IMR-90 (cell line): ENCODE data around the gene ANTXRL. TPM values are rescaled to one million over a fixed set of nuclear protein-coding genes. Genes with fewer than 3 reads are reported as not detected.

Experiments used
- ATAC-seq: fragments of 200-7000 bp; cut with Tn5 transposase; 2 replicates; pipeline ENCODE4 v1.9.1; 2020; ENCODE audit warnings: low read depth, mild to moderate bottlenecking, moderate library complexity
- BruUV-seq: library from RNA; stranded (reverse); fragments of 400-500 nt; replicated peaks from 2 replicates; lab custom pipeline; 2021; lab: Mats Ljungman, UMichigan
- CTCF ChIA-PET: fragments of 300-600 bp; formaldehyde crosslinking; extraction: SDS; loops from one replicate; lab custom pipeline; 2021; ENCODE audit warnings: antibody characterized with exemption; lab: Yijun Ruan, JAX
- POLR2A ChIA-PET: fragments of 300-600 bp; sonication (Branson Sonifier 250); formaldehyde crosslinking; loops from one replicate; lab custom pipeline; 2022; ENCODE audit warnings: antibody characterized with exemption; ENCODE audit not compliant: unreplicated experiment; lab: Charles Lee
- DNase-seq: peaks from one replicate; pipeline ENCODE4 v3.0.0; 2013
- H2AFZ ChIP-seq: replicated peaks from 2 replicates; pipeline ENCODE3; 2013; ENCODE audit warnings: low read length, mild to moderate bottlenecking; ENCODE audit not compliant: poor library complexity
- H2AK5ac ChIP-seq: 2 replicates; pipeline ENCODE4 v1.6.1; 2013; ENCODE audit warnings: low read depth, low read length, inconsistent platforms
- H2AK9ac ChIP-seq: replicated peaks from 2 replicates; pipeline ENCODE3; 2013; ENCODE audit warnings: mild to moderate bottlenecking, low read depth, low read length, moderate library complexity; ENCODE audit not compliant: poor library complexity
- H2BK120ac ChIP-seq: 2 replicates; pipeline ENCODE4 v1.6.1; 2013; ENCODE audit warnings: low read depth, low read length, inconsistent platforms
- H2BK15ac ChIP-seq: 3 replicates; pipeline ENCODE4 v1.6.1; 2013; ENCODE audit warnings: low read depth, low read length, inconsistent platforms
- H2BK20ac ChIP-seq: 2 replicates; pipeline ENCODE4 v1.6.1; 2013; ENCODE audit warnings: low read depth, mild to moderate bottlenecking, inconsistent platforms, low read length, moderate library complexity
- H2BK5ac ChIP-seq: 2 replicates; pipeline ENCODE4 v1.6.1; 2013; ENCODE audit warnings: mild to moderate bottlenecking, low read depth, low read length, inconsistent platforms; ENCODE audit not compliant: poor library complexity, severe bottlenecking
- H3K14ac ChIP-seq: replicated peaks from 2 replicates; pipeline ENCODE4 v1.6.1; 2013; ENCODE audit warnings: low read depth, low read length, inconsistent platforms
- H3K18ac ChIP-seq: 2 replicates; pipeline ENCODE4 v1.6.1; 2013; ENCODE audit warnings: low read depth, low read length, control low read depth
- H3K23ac ChIP-seq: 2 replicates; pipeline ENCODE4 v1.6.1; 2013; ENCODE audit warnings: low read depth, low read length, inconsistent platforms
- H3K27ac ChIP-seq: 2 replicates; pipeline ENCODE4 v1.5.1; 2013; ENCODE audit warnings: mild to moderate bottlenecking, control low read depth, low read length; ENCODE audit not compliant: insufficient read depth
- H3K27me3 ChIP-seq: 2 replicates; pipeline ENCODE4 v1.6.1; 2013; ENCODE audit warnings: low read length; ENCODE audit not compliant: control insufficient read depth, insufficient read depth
- H3K36me3 ChIP-seq: 2 replicates; pipeline ENCODE4 v1.6.1; 2013; ENCODE audit warnings: low read length, mixed read lengths; ENCODE audit not compliant: control insufficient read depth, insufficient read depth
- H3K4ac ChIP-seq: 2 replicates; pipeline ENCODE4 v1.6.1; 2013; ENCODE audit warnings: low read depth, low read length, inconsistent platforms
- H3K4me1 ChIP-seq: 2 replicates; pipeline ENCODE4 v1.6.1; 2013; ENCODE audit warnings: low read length, mixed read lengths; ENCODE audit not compliant: control insufficient read depth, insufficient read depth
- H3K4me2 ChIP-seq: 2 replicates; pipeline ENCODE4 v1.6.1; 2013; ENCODE audit warnings: low read depth, mild to moderate bottlenecking, control low read depth, low read length, moderate library complexity
- H3K4me3 ChIP-seq: 2 replicates; pipeline ENCODE4 v1.5.1; 2013; ENCODE audit warnings: low read depth, mild to moderate bottlenecking, control low read depth, low read length, moderate library complexity; ENCODE audit not compliant: insufficient read depth
- H3K56ac ChIP-seq: 2 replicates; pipeline ENCODE4 v1.6.1; 2013; ENCODE audit warnings: low read length, inconsistent platforms; ENCODE audit not compliant: insufficient read depth; ENCODE audit errors: extremely low read depth
- H3K79me1 ChIP-seq, 2 experiments: 2 replicates each; pipeline ENCODE4 v1.6.1; 2013; ENCODE audit warnings: low read length in 2 of 2, inconsistent platforms in 1 of 2, low read depth in 1 of 2
- H3K9ac ChIP-seq: 2 replicates; pipeline ENCODE4 v1.6.1; 2013; ENCODE audit warnings: low read depth, low read length, control low read depth
- H3K9me1 ChIP-seq: 2 replicates; pipeline ENCODE4 v1.6.1; 2013; ENCODE audit warnings: low read length, inconsistent platforms; ENCODE audit not compliant: insufficient read depth
- H3K9me3 ChIP-seq: 2 replicates; pipeline ENCODE4 v1.6.1; 2013; ENCODE audit warnings: low read length; ENCODE audit not compliant: control insufficient read depth, insufficient read depth
- H4K20me1 ChIP-seq: 2 replicates; pipeline ENCODE4 v1.6.1; 2013; ENCODE audit warnings: low read length, inconsistent platforms; ENCODE audit not compliant: insufficient read depth
- H4K5ac ChIP-seq: 2 replicates; pipeline ENCODE4 v1.6.1; 2013; ENCODE audit warnings: mild to moderate bottlenecking, low read depth, low read length, control low read depth
- H4K8ac ChIP-seq, 2 experiments: 2 replicates each; pipeline ENCODE4 v1.6.1; 2013; ENCODE audit warnings: low read depth in 2 of 2, low read length in 2 of 2, control low read depth in 1 of 2, inconsistent platforms in 1 of 2
- H4K91ac ChIP-seq: 2 replicates; pipeline ENCODE4 v1.6.1; 2013; ENCODE audit warnings: low read depth, low read length, inconsistent platforms; ENCODE audit not compliant: insufficient read depth
- BHLHE40 ChIP-seq: fragments of 150-350 bp; IDR thresholded peaks from 2 replicates; pipeline ENCODE4 v1.6.1; 2016; ENCODE audit warnings: mild to moderate bottlenecking, low read depth, low read length
- FOS ChIP-seq: fragments of 150-350 bp; IDR thresholded peaks from 2 replicates; pipeline ENCODE4 v1.6.1; 2016; ENCODE audit warnings: low read depth, low read length
- WGBS, 2 experiments: methylation state at CpG; one replicate each; pipeline versions ENCODE4 v1.1.5 to v1.1.7; 2013; ENCODE audit warnings: missing lambda C conversion rate in 2 of 2; ENCODE audit not compliant: insufficient read length in 1 of 2; ENCODE audit errors: extremely low coverage in 2 of 2; 5-methylcytosine and 5-hydroxymethylcytosine counted together
- dilution Hi-C: fragments of 300-500 bp; cut with HindIII; formaldehyde crosslinking; loops from one replicate; pipeline ENCODE4 v1.14.3; 2018; ENCODE audit warnings: low sequenced_read_pairs; ENCODE audit not compliant: unreplicated experiment
- in situ Hi-C: fragments of 300-500 bp; cut with MboI; formaldehyde crosslinking; loops from 3 replicates; pipeline ENCODE4 v1.14.3; 2019; ENCODE audit warnings: low sequenced_read_pairs, inconsistent platforms, mixed read lengths
- intact Hi-C: fragments of 100-400 bp; cut with micrococcal nuclease; formaldehyde crosslinking; loops from 2 replicates; pipeline ENCODE4 v1.10.0; 2022
- polyA plus RNA-seq, 3 experiments: library from polyadenylated mRNA; depleted of rRNA; stranded (reverse); fragments of >200 nt; gene quantifications; 2 replicates each; pipeline ENCODE4 v1.2.3, GENCODE V29; 2012; ENCODE audit warnings: low replicate concordance in 1 of 3
- total RNA-seq: library from RNA; depleted of rRNA; stranded (reverse); fragments of >200 nt; gene quantifications from 2 replicates; pipeline ENCODE4 v1.2.3, GENCODE V29; 2012

The ANTXRL gene
- total and polyA plus RNA-seq, 2 of the 4 experiments (the other 2 are of a cell fraction): not detected

GRCh38 chr10:46307281-46308112, 20.7 kb downstream of the ANTXRL start:
- Histone ChIP-seq H2AFZ (no peak overlapping the region), H3K14ac (no peak overlapping the region), H4K91ac (no peak overlapping the region), H3K36me3 (no peaks in the 10 kb centered on the region), H2AK5ac (no peak overlapping the region), H3K4me1 (peaks cover 2% of the 10 kb centered on the region; the same call in 1 of the 2 replicates), H3K9me1 (no peaks in the 10 kb centered on the region; the same call in 1 of the 2 replicates), H4K20me1 (no peaks in the 10 kb centered on the region), H3K9me3 (no peaks in the 10 kb centered on the region), H3K27ac (no peak overlapping the region), H3K56ac (no peak overlapping the region), H3K79me1 (no peaks in the 10 kb centered on the region), H4K5ac (no peak overlapping the region), H2BK120ac (no peak overlapping the region; the same call in 1 of the 2 replicates), H3K9ac (no peak overlapping the region), H2BK20ac (no peak overlapping the region), H3K4ac (no peak overlapping the region; the same call in 1 of the 2 replicates), H3K4me3 (no peak overlapping the region), H2BK5ac (no peak overlapping the region), H2BK15ac (no peak overlapping the region), H3K4me2 (no peak overlapping the region), H3K23ac (no peak overlapping the region), H3K27me3 (peaks cover 6% of the 10 kb centered on the region; the same call in 1 of the 2 replicates), H2AK9ac (no peak overlapping the region), H3K18ac (no peak overlapping the region), H4K8ac (no peak overlapping the region)
- ChIA-PET POLR2A (no interaction called here), CTCF (no interaction called here)
- DNase-seq (no peak), ATAC-seq (no peak)
- dilution Hi-C loops (no loop called here), in situ Hi-C loops (no loop called here), intact Hi-C loops (no loop called here)
- no TSS peak for BruUV-seq
- TF ChIP-seq BHLHE40: no peak
- no peak for TF ChIP-seq FOS
- WGBS, 2 experiments: 92% methylated on average over 4 of the region's 10 CpGs; no CpG with 5 or more reads in 1 of the 2 experiments
